GM12891 (cell line): Measurements from ENCODE around the gene ZNF789. TPM values are rescaled to one million over a fixed set of nuclear protein-coding genes. Genes with fewer than 3 reads are reported as not detected.
A peak's percentile ranks its signal among the peaks of the same experiment; 100 is the strongest.
"Not testable (repeated sequence)": the region's sequence is repeated elsewhere in the genome, so short reads cannot be mapped to it uniquely, and the experiment has no call there.

Experiments used
- DNase-seq: peaks from one replicate; pipeline ENCODE4 v3.0.0; 2011; ENCODE audit warnings: low spot score; ENCODE audit not compliant: insufficient read length
- FAIRE-seq: peaks from 2 replicates; lab custom pipeline; 2011; peaks lifted over from hg19 to GRCh38; lab: Jason Lieb, UNC
- PAX5 ChIP-seq: IDR thresholded peaks from 2 replicates; pipeline ENCODE4 v1.6.1; 2011; ENCODE audit warnings: low read length, moderate library complexity, mild to moderate bottlenecking; ENCODE audit not compliant: insufficient read depth, severe bottlenecking
- POLR2A ChIP-seq: IDR thresholded peaks from 2 replicates; pipeline ENCODE4 v1.6.1; 2011; ENCODE audit warnings: low read depth, low read length, control low read depth
- POLR2AphosphoS5 ChIP-seq: IDR thresholded peaks from 2 replicates; pipeline ENCODE4 v1.6.1; 2011; ENCODE audit warnings: low read depth, low read length, control low read depth
- POU2F2 ChIP-seq: IDR thresholded peaks from 2 replicates; pipeline ENCODE4 v1.6.1; 2011; ENCODE audit warnings: low read depth, mild to moderate bottlenecking, control low read depth, low read length, moderate library complexity
- SPI1 ChIP-seq: IDR thresholded peaks from 2 replicates; pipeline ENCODE4 v1.6.1; 2011; ENCODE audit warnings: low read depth, low read length, control low read depth
- TAF1 ChIP-seq: IDR thresholded peaks from 2 replicates; pipeline ENCODE4 v1.6.1; 2011; ENCODE audit warnings: low read depth, low read length, control low read depth
- polyA plus RNA-seq: library from polyadenylated mRNA; unstranded; fragments of >200 nt; gene quantifications from one replicate; pipeline ENCODE4 v1.2.1, GENCODE V29; 2012; ENCODE audit warnings: low read depth, missing spikeins, inconsistent platforms; ENCODE audit not compliant: missing spikeins

The ZNF789 gene
- polyA plus RNA-seq: 22.0 TPM

DNA sequence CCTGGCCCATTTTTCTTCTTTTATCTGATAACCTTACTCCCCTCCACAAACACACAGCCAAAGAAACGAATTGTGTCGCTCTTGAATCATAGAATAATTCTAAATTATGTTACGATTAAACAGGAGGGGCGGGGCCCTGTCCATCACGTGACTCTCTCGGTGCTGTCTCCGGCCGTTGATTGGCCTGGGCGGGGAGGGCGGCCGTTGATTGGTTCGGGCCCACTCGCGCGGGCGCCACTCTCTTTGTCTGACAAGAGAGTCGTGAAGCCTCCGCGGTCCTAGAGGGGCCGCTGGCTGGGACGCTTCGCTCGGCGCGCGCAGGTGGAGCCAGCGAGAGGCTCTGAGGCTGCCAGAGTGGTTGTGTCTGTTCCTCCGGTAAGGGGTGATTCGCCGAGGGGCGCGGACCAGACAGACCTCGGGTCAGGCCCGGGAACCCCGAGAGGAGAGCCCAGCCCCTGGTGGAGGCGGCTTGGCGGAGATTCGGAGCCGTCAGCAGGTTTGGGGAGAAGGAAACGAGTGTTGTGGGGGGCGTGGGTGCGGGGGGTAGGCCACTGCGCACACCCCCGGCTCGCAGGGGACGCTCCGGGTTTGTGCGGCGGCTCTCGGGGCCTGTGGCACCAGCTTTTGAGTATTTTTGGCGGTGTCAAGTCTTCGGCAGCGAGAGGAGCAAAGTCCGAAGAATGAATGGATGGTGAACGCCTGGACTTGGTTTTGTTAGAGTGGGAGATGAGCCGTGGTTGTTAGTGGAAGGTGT, at the start of gene ZNF789:
Gene ZNF789 (plus strand): TSS at position 330 of the 754 bp plus-strand sequence. CDS start 3,567 bp downstream, outside the sequence.
- peak; percentile 89 for FAIRE-seq
- TF ChIP-seq SPI1 (no peak), POLR2AphosphoS5 (peak; percentile 84), PAX5 (no peak), POU2F2 (no peak), POLR2A (peak; percentile 86), TAF1 (peak; percentile 95)

DNA sequence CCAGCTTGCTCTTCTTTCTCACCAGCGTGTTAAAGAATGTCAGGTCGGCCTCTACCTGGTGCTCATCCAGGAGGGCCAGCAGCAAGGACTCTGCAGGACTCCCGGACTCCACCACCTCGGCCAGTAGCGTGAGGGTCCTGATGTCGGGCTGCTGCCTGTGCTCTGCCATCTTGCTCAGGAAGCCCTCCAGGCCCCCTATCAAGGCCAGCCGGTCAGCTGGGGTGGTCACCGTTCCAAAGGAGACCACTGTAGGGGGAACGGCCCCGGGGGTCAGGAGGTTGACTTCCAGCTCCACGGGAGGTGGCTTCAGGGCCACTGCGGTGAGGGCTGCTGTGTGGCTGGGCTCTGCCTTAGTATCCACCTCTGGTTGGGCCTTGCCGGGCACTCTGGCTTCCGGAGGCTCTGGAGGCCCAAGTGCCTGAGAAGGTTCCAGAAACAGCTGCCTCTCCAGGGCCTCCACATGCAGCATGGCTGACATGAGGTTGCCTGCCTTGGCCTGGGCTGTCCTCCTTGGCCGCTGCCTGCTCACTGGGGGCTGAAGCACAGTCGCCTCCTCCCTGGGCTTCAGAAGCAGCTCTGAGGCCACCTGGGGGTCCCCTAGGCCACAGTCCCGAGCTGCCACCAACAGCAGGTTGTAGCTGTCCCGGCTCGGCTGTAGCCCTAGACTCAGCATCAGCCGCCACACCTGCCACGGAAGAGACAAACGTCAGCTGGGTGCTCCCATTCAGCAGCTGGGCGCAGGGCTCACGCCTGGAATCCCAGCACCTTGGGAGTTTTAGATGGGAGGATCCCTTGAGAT, 47.6 kb upstream of the ZNF789 start:
- TF ChIP-seq POLR2AphosphoS5 (no peak), PAX5 (no peak), POU2F2 (no peak), TAF1 (no peak), SPI1 (no peak), POLR2A (no peak)
- DNase-seq (no peak), FAIRE-seq (no peak)

More for the DNA sequence above, at the start of gene ZNF789:
- peak; percentile 97 for DNase-seq

DNA sequence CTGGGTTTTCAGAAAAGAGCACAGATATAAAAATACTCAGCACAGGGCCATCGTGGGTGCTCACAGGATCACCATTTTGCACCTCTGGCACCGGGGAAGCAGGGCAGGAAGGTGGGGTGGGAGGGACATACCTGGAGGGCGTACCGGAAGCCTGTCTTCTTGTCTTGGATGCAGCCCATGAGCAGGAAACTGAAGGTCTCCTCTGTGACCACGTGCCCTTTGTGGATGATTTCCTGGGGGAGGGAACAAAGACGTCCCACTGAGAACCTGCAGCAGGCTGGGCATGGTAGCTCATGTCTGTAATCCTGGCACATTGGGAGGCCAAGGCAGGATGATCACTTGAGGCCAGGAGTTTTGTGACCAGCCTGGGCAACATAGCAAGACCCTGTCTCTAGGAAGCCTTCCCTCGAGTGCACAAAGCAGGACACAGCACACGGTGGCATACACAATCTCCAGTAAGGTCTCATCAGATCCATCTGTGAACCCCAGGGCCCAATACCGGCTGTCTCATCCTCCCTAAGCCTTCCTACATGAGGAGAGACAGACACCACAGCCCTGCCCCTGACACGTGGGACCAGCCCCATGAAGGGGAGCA, 43.6 kb upstream of the ZNF789 start:
- TF ChIP-seq POLR2AphosphoS5: no peak
- TF ChIP-seq TAF1: no peak
- TF ChIP-seq POLR2A: no peak
- no peak for TF ChIP-seq POU2F2
- no peak for TF ChIP-seq SPI1
- TF ChIP-seq PAX5: no peak
- DNase-seq (no peak), FAIRE-seq (no peak)

- TF ChIP-seq SPI1: no peak
- no peak for TF ChIP-seq POLR2A
- no peak for TF ChIP-seq PAX5
- TF ChIP-seq TAF1: no peak
- TF ChIP-seq POLR2AphosphoS5: no peak
- TF ChIP-seq POU2F2: no peak
- DNase-seq: no peak
- no peak for FAIRE-seq
These were observed 42.9 kb upstream of the ZNF789 start for GRCh38 chr7:99429756-99430155.

DNA sequence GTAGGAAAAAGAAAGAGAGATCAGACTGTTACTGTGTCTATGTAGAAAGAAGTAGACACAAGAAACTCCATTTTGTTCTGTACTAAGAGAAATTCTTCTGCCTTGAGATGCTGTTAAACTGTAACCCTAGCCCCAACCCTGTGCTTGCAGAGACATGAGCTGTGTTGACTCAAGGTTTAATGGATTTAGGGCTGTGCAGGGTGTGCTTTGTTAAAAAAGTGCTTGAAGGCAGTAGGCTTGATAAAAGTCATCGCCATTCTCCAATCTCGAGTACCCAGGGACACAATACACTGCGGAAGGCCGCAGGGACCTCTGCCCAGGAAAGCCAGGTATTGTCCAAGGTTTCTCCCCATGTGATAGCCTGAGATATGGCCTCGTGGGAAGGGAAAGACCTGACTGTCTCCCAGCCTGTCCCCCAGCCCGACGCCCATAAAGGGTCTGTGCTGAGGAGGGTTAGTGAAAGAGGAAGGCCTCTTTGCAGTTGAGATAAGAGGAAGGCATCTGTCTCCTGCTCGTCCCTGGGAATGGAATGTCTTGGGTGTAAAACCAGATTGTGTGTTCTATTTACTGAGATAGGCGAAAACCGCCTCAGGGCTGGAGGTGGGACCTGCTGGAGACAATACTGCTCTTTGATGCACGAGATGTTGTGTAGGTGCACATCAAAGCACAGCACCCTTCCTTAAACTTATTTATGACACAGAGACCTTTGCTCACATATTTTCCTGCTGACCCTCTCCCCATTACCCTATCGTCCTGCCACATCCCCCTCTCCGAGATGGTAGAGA, 40.7 kb upstream of the ZNF789 start:
- not testable (repeated sequence) for FAIRE-seq, DNase-seq

- no peak for TF ChIP-seq TAF1
- FAIRE-seq (no peak), DNase-seq (no peak)
These were observed 39.5 kb upstream of the ZNF789 start for GRCh38 chr7:99433158-99433557.

- TF ChIP-seq POLR2A (no peak), POU2F2 (no peak), PAX5 (no peak), POLR2AphosphoS5 (no peak), SPI1 (no peak), TAF1 (no peak)
- DNase-seq (no peak), FAIRE-seq (peak; percentile 71)
These were observed 34.6 kb upstream of the ZNF789 start for GRCh38 chr7:99437946-99438572.

GRCh38 chr7:99438573-99439480, 33.9 kb upstream of the ZNF789 start, which contains the start of the genes CPSF4 and PTCD1:
CPSF4 (plus strand) TSS chr7:99438943; CDS start chr7:99439083, 140 bp downstream.
PTCD1 (minus strand) TSS chr7:99438798; CDS start chr7:99435242, 3,556 bp downstream.
- DNase-seq (peak; percentile 98), FAIRE-seq (peak; percentile 99)
- TF ChIP-seq POLR2A (peak; percentile 75), POU2F2 (no peak), POLR2AphosphoS5 (peak; percentile 65; the same call in 1 of the 2 replicates), TAF1 (peak; percentile 31; the same call in 1 of the 2 replicates), PAX5 (peak; percentile 77)
